CD14-positive monocyte (primary cell): ENCODE results near the gene ZC3H12C. TPM values are rescaled to one million over a fixed set of nuclear protein-coding genes. Genes with fewer than 3 reads are reported as not detected.

Experiments used
- DNase-seq, 3 donors: peaks; one replicate each; pipeline ENCODE4 v3.0.0-alpha.2; 2011 to 2022
- H2AFZ ChIP-seq: 2 replicates; pipeline ENCODE4 v1.6.0; 2012; ENCODE audit warnings: mild to moderate bottlenecking, low read depth, low read length, inconsistent platforms; ENCODE audit not compliant: insufficient read depth, poor library complexity, severe bottlenecking
- H3K27ac ChIP-seq, 2 donors: 1 replicate in 1 of 2; 2 replicates in 1 of 2; pipeline ENCODE4 v1.5.1; 2012 to 2013; ENCODE audit warnings: low read length in 2 of 2, control low read depth in 1 of 2, inconsistent platforms in 1 of 2, low read depth in 1 of 2, mild to moderate bottlenecking in 1 of 2
- H3K27me3 ChIP-seq, 2 donors: one replicate each; pipeline versions ENCODE4 v1.6.0 to v1.6.1; 2011 to 2013; ENCODE audit warnings: low read length in 2 of 2; ENCODE audit not compliant: control insufficient read depth in 2 of 2, insufficient read depth in 2 of 2
- H3K36me3 ChIP-seq, 2 donors: replicated peaks in 1 of 2; 1 replicate in 1 of 2; 2 replicates in 1 of 2; pipeline versions ENCODE4 v1.5.1 to v1.6.1; 2012 to 2013; ENCODE audit warnings: low read length in 2 of 2, control low read depth in 1 of 2, inconsistent platforms in 1 of 2, mild to moderate bottlenecking in 1 of 2; ENCODE audit not compliant: insufficient read depth in 2 of 2, control insufficient read depth in 1 of 2
- H3K4me1 ChIP-seq, 2 donors: 1 replicate in 1 of 2; 2 replicates in 1 of 2; pipeline versions ENCODE4 v1.5.1 to v1.6.1; 2012 to 2013; ENCODE audit warnings: low read length in 2 of 2, control low read depth in 1 of 2, inconsistent platforms in 1 of 2, mild to moderate bottlenecking in 1 of 2, moderate library complexity in 1 of 2; ENCODE audit not compliant: insufficient read depth in 2 of 2, control insufficient read depth in 1 of 2
- H3K4me2 ChIP-seq: replicated peaks from 2 replicates; pipeline ENCODE3; 2012; ENCODE audit warnings: low read length, moderate library complexity, mild to moderate bottlenecking; ENCODE audit not compliant: poor library complexity, severe bottlenecking; ENCODE audit errors: extremely low read depth
- H3K4me3 ChIP-seq, 3 experiments: fragments of 200-600 bp in 1 of 3; sonication (generic) in 1 of 3; replicated peaks in 1 of 3; 1 replicate in 2 of 3; 2 replicates in 1 of 3; pipeline ENCODE4 v1.5.1; 2011 to 2013; ENCODE audit warnings: low read length in 3 of 3, mild to moderate bottlenecking in 3 of 3, control low read depth in 2 of 3, low read depth in 2 of 3, inconsistent platforms in 1 of 3, moderate library complexity in 1 of 3
- H3K79me2 ChIP-seq: 2 replicates; pipeline ENCODE4 v1.6.0; 2012; ENCODE audit warnings: mild to moderate bottlenecking, control low read depth, inconsistent platforms, low read length, moderate library complexity; ENCODE audit not compliant: insufficient read depth
- H3K9ac ChIP-seq: 2 replicates; pipeline ENCODE4 v1.6.0; 2017; ENCODE audit warnings: low read length, mild to moderate bottlenecking; ENCODE audit not compliant: insufficient read depth, poor library complexity, severe bottlenecking
- H3K9me3 ChIP-seq, 2 donors: replicated peaks in 1 of 2; 1 replicate in 1 of 2; 2 replicates in 1 of 2; pipeline versions ENCODE4 v1.5.1 to v1.6.1; 2012 to 2013; ENCODE audit warnings: low read length in 2 of 2, control low read depth in 1 of 2; ENCODE audit not compliant: control insufficient read depth in 1 of 2, insufficient read depth in 1 of 2
- H4K20me1 ChIP-seq: 2 replicates; pipeline ENCODE4 v1.6.0; 2012; ENCODE audit warnings: mild to moderate bottlenecking, low read length, control low read depth, moderate library complexity; ENCODE audit not compliant: insufficient read depth
- H3K27ac Mint-ChIP-seq, 7 donors: one replicate each; pipeline ENCODE4 v1.8.0; 2020; ENCODE audit warnings: mild to moderate bottlenecking in 7 of 7, mixed read lengths in 7 of 7, moderate library complexity in 6 of 7, inconsistent platforms in 2 of 7
- H3K27me3 Mint-ChIP-seq, 3 donors: one replicate each; pipeline ENCODE4 v1.8.0; 2021 to 2022; ENCODE audit warnings: low read depth in 3 of 3, mild to moderate bottlenecking in 3 of 3, mixed read lengths in 3 of 3, moderate library complexity in 3 of 3, inconsistent platforms in 1 of 3
- H3K36me3 Mint-ChIP-seq, 2 donors: one replicate each; pipeline ENCODE4 v1.8.0; 2020; ENCODE audit warnings: mixed read lengths in 2 of 2, inconsistent platforms in 1 of 2, mild to moderate bottlenecking in 1 of 2
- H3K4me1 Mint-ChIP-seq: one replicate; pipeline ENCODE4 v1.8.0; 2020; ENCODE audit warnings: mild to moderate bottlenecking, mixed read lengths
- H3K4me3 Mint-ChIP-seq, 2 donors: one replicate each; pipeline ENCODE4 v1.8.0; 2020; ENCODE audit warnings: mild to moderate bottlenecking in 2 of 2, mixed read lengths in 2 of 2, moderate library complexity in 1 of 2
- H3K9me3 Mint-ChIP-seq, 7 donors: one replicate each; pipeline ENCODE4 v1.8.0; 2020 to 2022; ENCODE audit warnings: mixed read lengths in 7 of 7, mild to moderate bottlenecking in 6 of 7, moderate library complexity in 6 of 7, inconsistent platforms in 2 of 7
- WGBS: methylation state at CpG from one replicate; pipeline ENCODE4 v1.1.5; 2013; ENCODE audit warnings: missing lambda C conversion rate; ENCODE audit not compliant: insufficient coverage; 5-methylcytosine and 5-hydroxymethylcytosine counted together
- intact Hi-C, 2 donors: fragments of 100-400 bp; cut with micrococcal nuclease; formaldehyde crosslinking; loops; one replicate each; pipeline versions ENCODE4 v1.15.0 to v1.15.1; 2023
- polyA plus RNA-seq, 3 donors: library from polyadenylated mRNA; depleted of rRNA in 1 of 3; unstranded in 2 of 3; stranded (reverse) in 1 of 3; fragments of 300-500 nt in 2 of 3; fragments of >200 nt in 1 of 3; fragmentation: Illumina TruSeq in 2 of 3; gene quantifications; 1 replicate in 2 of 3; 2 replicates in 1 of 3; pipeline ENCODE4 v1.2.3, GENCODE V29; 2012 to 2021
- TF ChIP-seq, protein P1 (sequence below): fragments of 200-600 bp; IDR thresholded peaks from one replicate; pipeline ENCODE4 v1.8.0; 2022; ENCODE audit warnings: antibody characterized with exemption, mild to moderate bottlenecking

Gene ZC3H12C
- polyA plus RNA-seq, 3 donors, result 0.47 to 2.6 (median 0.73) TPM

DNA sequence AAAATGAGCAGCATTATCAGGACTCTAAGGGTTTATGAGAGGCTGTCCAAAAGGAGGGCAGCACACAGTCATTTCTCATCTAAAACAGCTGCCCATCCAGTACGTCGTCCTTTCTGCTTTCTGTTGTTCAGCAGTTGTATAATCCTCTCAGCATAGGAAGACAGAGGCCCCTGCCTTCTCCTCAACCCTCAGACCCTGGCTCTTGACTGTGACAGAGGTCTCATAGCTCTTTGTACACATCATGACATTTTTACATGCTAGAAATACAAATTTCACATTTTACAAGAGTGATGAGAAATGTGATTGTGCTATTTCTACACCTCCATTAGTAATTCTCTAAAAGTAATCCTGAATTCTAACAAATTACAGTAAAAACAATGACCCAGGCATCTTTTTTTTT is 36.2 kb upstream of the ZC3H12C start:
- no peaks in the 10 kb centered on the region for H3K4me1 Mint-ChIP-seq
- Histone ChIP-seq H3K36me3 (no peaks in the 10 kb centered on the region), H3K79me2 (no peaks in the 10 kb centered on the region), H3K27me3 (no peaks in the 10 kb centered on the region), H3K4me2 (no peak overlapping the region), H2AFZ (no peak overlapping the region), H3K4me1 (no peaks in the 10 kb centered on the region), H3K4me3 (no peak overlapping the region), H3K9me3 (peaks cover 18 to 22% of the 10 kb centered on the region in 2 donors), H3K9ac (no peak overlapping the region), H3K27ac (no peak overlapping the region), H4K20me1 (no peaks in the 10 kb centered on the region)
- TF ChIP-seq, protein P1, sequence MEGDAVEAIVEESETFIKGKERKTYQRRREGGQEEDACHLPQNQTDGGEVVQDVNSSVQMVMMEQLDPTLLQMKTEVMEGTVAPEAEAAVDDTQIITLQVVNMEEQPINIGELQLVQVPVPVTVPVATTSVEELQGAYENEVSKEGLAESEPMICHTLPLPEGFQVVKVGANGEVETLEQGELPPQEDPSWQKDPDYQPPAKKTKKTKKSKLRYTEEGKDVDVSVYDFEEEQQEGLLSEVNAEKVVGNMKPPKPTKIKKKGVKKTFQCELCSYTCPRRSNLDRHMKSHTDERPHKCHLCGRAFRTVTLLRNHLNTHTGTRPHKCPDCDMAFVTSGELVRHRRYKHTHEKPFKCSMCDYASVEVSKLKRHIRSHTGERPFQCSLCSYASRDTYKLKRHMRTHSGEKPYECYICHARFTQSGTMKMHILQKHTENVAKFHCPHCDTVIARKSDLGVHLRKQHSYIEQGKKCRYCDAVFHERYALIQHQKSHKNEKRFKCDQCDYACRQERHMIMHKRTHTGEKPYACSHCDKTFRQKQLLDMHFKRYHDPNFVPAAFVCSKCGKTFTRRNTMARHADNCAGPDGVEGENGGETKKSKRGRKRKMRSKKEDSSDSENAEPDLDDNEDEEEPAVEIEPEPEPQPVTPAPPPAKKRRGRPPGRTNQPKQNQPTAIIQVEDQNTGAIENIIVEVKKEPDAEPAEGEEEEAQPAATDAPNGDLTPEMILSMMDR, result no peak
- H3K9me3 Mint-ChIP-seq, result peaks cover 15 to 24% (median 23%) of the 10 kb centered on the region in 7 donors
- intact Hi-C loops, result no loop called here
- DNase-seq, result no peak
- no peaks in the 10 kb centered on the region for H3K27me3 Mint-ChIP-seq
- no peak overlapping the region for H3K27ac Mint-ChIP-seq
- peaks cover 0 to 6% of the 10 kb centered on the region in 2 donors for H3K36me3 Mint-ChIP-seq
- no peak overlapping the region for H3K4me3 Mint-ChIP-seq
- no CpG with 5 or more reads among the region's 2 CpGs for WGBS

DNA sequence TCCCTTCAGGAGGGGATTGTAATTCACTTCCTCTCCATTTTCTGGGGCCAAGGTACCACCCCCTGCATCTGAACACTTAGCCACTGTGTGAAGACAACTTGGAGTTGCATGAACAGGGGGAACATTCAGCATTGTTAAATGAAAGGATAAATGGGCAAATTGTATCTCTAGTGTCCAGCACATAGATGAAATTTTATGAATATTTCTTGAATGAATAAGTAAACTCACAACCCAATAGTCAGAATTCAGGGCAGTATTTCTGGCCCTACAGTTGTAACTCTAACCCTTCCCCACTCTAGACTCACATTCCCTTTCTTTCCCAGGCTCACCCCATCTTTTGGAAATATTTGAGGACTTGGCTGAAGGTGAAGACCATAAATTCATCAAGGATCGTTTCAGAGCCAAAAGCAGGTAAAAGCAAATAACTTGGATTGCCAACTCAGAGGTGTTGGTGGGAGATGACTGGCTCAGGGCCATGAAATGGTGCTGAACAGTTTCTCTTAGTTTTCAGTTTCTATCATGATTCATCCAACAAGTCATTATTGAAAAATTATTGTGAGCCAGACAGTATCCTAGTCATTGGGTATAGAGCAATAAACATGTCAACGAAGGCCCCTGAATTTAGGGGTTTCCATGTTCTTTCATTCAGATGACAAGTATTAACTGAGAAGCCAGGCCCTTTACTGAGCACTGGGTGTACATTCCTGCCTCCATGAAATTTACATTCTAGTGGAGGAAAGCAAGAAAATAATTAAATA is 33.3 kb upstream of the ZC3H12C start:
- Mint-ChIP-seq H3K4me3 (no peak overlapping the region), H3K4me1 (peaks cover 7% of the 10 kb centered on the region), H3K27ac (no peak overlapping the region), H3K36me3 (no peaks in the 10 kb centered on the region), H3K9me3 (peaks cover 0 to 3% (median 0%) of the 10 kb centered on the region in 7 donors), H3K27me3 (peaks cover 0 to 5% (median 0%) of the 10 kb centered on the region in 3 donors)
- Histone ChIP-seq H3K27ac (no peak overlapping the region), H4K20me1 (no peaks in the 10 kb centered on the region), H3K79me2 (no peaks in the 10 kb centered on the region), H3K9me3 (no peaks in the 10 kb centered on the region), H2AFZ (no peak overlapping the region), H3K36me3 (no peaks in the 10 kb centered on the region), H3K4me1 (peaks cover 0 to 4% of the 10 kb centered on the region in 2 donors), H3K4me2 (no peak overlapping the region), H3K9ac (no peak overlapping the region), H3K4me3 (no peak overlapping the region), H3K27me3 (no peaks in the 10 kb centered on the region)
- TF ChIP-seq, protein P1, result no peak
- WGBS, result no CpG with 5 or more reads among the region's 2 CpGs
- intact Hi-C loops, result no loop called here
- no peak for DNase-seq
